Measurements from ENCODE around the gene JAM2. TPM values are rescaled to one million over a fixed set of nuclear protein-coding genes. Genes with fewer than 3 reads are reported as not detected.
A peak's percentile ranks its signal among the peaks of the same experiment; 100 is the strongest.

JAM2 gene
- total and polyA plus RNA-seq, 5 donors from 2014 or later: 0.08 to 0.39 (median 0.24) TPM; not detected in 2

DNA sequence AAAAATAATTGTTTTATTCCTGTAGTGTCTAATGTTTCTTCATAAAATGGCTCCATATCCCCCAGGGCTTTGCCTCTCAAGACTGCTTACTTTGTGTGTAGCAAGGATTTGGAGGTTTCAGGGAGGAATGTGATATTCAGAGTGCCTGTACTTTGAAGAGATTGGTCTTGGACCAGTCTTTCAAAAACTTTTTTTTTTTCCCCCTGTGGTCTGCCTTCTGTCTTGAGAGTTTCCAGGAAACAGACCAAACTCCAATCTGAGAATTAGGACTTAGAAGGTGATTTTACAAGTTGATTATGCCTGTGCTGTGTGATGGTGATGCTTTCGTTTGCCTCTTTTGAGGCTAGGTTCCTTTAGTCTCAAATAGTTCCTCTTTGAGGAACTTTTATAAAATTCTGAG is 121.6 kb downstream of the JAM2 start:
- peaks cover 78% of the 10 kb centered on the region for H3K36me3 ChIP-seq (ENCODE audit: control insufficient read depth, insufficient read depth, low read length)
- no peaks in the 10 kb centered on the region for H3K9me3 Mint-ChIP-seq
- H3K4me1 ChIP-seq (ENCODE audit: control insufficient read depth, insufficient read depth, low read length, poor library complexity, severe bottlenecking): no peaks in the 10 kb centered on the region
- H3K4me3 ChIP-seq (ENCODE audit: low read depth, low read length): no peak overlapping the region
- H3K36me3 Mint-ChIP-seq: peaks cover 61% of the 10 kb centered on the region
- H3K27ac Mint-ChIP-seq: peak overlapping the region in 2 of 3 donors; percentile 20 to 77
- H3K4me3 Mint-ChIP-seq: no peak overlapping the region
- DNase-seq (no peak), ATAC-seq (ENCODE audit: low read depth in 2 of 2) (no peak)
- no peak overlapping the region for H3K27ac ChIP-seq (ENCODE audit: insufficient read depth, low read length, poor library complexity, severe bottlenecking)
- H3K4me1 Mint-ChIP-seq: peaks cover 11 to 20% (median 13%) of the 10 kb centered on the region in 4 donors
- no peaks in the 10 kb centered on the region for H3K9me3 ChIP-seq (ENCODE audit: control insufficient read depth in 2 of 2, low read length in 2 of 2)
- H3K27me3 Mint-ChIP-seq: no peaks in the 10 kb centered on the region
- H3K27me3 ChIP-seq (ENCODE audit: control insufficient read depth, insufficient read depth, low read length): no peaks in the 10 kb centered on the region

DNA sequence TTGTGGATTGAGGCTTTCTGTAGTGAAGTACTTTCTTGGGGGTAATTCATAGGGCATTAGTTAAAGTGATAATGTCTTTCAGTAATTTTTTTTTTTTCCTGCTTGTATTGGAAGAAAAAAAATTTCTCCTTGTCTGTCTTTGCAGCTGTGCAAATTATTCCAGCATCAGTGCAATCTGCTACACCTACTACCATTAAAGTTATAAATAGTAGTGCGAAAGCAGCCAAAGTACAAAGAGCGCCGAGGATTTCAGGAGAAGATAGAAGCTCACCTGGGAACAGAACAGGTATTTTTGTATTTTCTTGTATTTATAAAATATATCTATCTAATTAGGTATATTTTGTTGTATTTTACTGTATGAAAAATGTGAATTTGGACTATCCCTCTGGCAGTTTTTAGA is 125.0 kb downstream of the JAM2 start:
- Histone ChIP-seq H3K36me3 (ENCODE audit: control insufficient read depth, insufficient read depth, low read length) (peaks cover 77% of the 10 kb centered on the region), H3K4me1 (ENCODE audit: control insufficient read depth, insufficient read depth, low read length, poor library complexity, severe bottlenecking) (no peaks in the 10 kb centered on the region), H3K9me3 (ENCODE audit: control insufficient read depth in 2 of 2, low read length in 2 of 2) (no peaks in the 10 kb centered on the region), H3K4me3 (ENCODE audit: low read depth, low read length) (no peak overlapping the region), H3K27ac (ENCODE audit: insufficient read depth, low read length, poor library complexity, severe bottlenecking) (no peak overlapping the region), H3K27me3 (ENCODE audit: control insufficient read depth, insufficient read depth, low read length) (no peaks in the 10 kb centered on the region)
- DNase-seq: no peak
- H3K27ac Mint-ChIP-seq: peak overlapping the region in 1 of 3 donors; percentile 50
- no peak for ATAC-seq (ENCODE audit: low read depth in 2 of 2)
- H3K9me3 Mint-ChIP-seq: no peaks in the 10 kb centered on the region
- H3K27me3 Mint-ChIP-seq: no peaks in the 10 kb centered on the region
- H3K4me3 Mint-ChIP-seq: no peak overlapping the region
- H3K4me1 Mint-ChIP-seq: peaks cover 0 to 8% (median 5%) of the 10 kb centered on the region in 4 donors
- peaks cover 55% of the 10 kb centered on the region for H3K36me3 Mint-ChIP-seq

Other genes starting within 250 kb of the JAM2 start
- 13.2 TPM for gene MRPL39, start 31.8 kb upstream of the JAM2 start, total RNA-seq
- gene MRPL39, start 31.8 kb upstream of the JAM2 start, polyA plus RNA-seq: 10 to 100 TPM; 48.4 to 58.6 (median 54.2) TPM
- gene ATP5PF, start 95.6 kb downstream of the JAM2 start, total RNA-seq: 36.1 TPM
- 100 to 1,000 TPM; 328 to 375 (median 348) TPM for gene ATP5PF, start 95.6 kb downstream of the JAM2 start, polyA plus RNA-seq
- gene GABPA, start 95.7 kb downstream of the JAM2 start, total RNA-seq: 17.5 TPM
- 10 to 100 TPM; 15.3 to 21.3 (median 18.2) TPM for gene GABPA, start 95.7 kb downstream of the JAM2 start, polyA plus RNA-seq